GM12801 (cell line): Measurements from ENCODE around the gene ARID1B.

Experiments
- CTCF ChIP-seq: IDR thresholded peaks from one replicate; pipeline ENCODE4 v1.5.1; 2011; ENCODE audit warnings: control low read depth; ENCODE audit not compliant: insufficient read length; ENCODE audit errors: extremely low read depth

The ARID1B gene

GRCh38 chr6:157228426-157229131 is 451.4 kb downstream of the ARID1B start:
- TF ChIP-seq CTCF: no peak

- no peak for TF ChIP-seq CTCF
Observed at GRCh38 chr6:157229132-157229618, 452.0 kb downstream of the ARID1B start.

- TF ChIP-seq CTCF: no peak
Observed at GRCh38 chr6:157229713-157230112, 452.5 kb downstream of the ARID1B start.

- TF ChIP-seq CTCF: no peak
Observed at GRCh38 chr6:157230910-157231309, 453.7 kb downstream of the ARID1B start.

- TF ChIP-seq CTCF: no peak
Observed at GRCh38 chr6:157232161-157232895, 455.1 kb downstream of the ARID1B start.

- no peak for TF ChIP-seq CTCF
Observed at GRCh38 chr6:157233156-157233555, 456.0 kb downstream of the ARID1B start.

GRCh38 chr6:157233686-157234085 is 456.5 kb downstream of the ARID1B start:
- no peak for TF ChIP-seq CTCF
